ENCODE results near the gene MERTK. TPM values are rescaled to one million over a fixed set of nuclear protein-coding genes. Genes with fewer than 3 reads are reported as not detected.

MERTK gene
- total RNA-seq, 4 donors from 2014 or later = 10.6 to 36.6 (median 24.6) TPM

GRCh38 chr2:111941531-111941930 lies 43.1 kb downstream of the MERTK start:
- DNase-seq = no peak
- no peak overlapping the region for H3K4me3 ChIP-seq
- no peaks in the 10 kb centered on the region for H3K4me1 ChIP-seq
- no peaks in the 10 kb centered on the region for H3K27me3 ChIP-seq
- intact Hi-C loops (cut with DNase I; ENCODE audit: low total_unique reads) = no loop called here
- no peak for TF ChIP-seq POLR2A (IDR thresholded peaks at IDR 0.05)
- TF ChIP-seq CTCF (IDR thresholded peaks at IDR 0.05) = no peak
- H3K36me3 ChIP-seq = no peaks in the 10 kb centered on the region
- H3K27ac ChIP-seq = no peak overlapping the region
- H3K9me3 ChIP-seq = no peaks in the 10 kb centered on the region

GRCh38 chr2:111944531-111945210 lies 46.3 kb downstream of the MERTK start:
- TF ChIP-seq CTCF (IDR thresholded peaks at IDR 0.05) (no peak), POLR2A (IDR thresholded peaks at IDR 0.05) (no peak)

GRCh38 chr2:111945444-111946293 lies 47.3 kb downstream of the MERTK start:
- Histone ChIP-seq H3K4me1 (no peaks in the 10 kb centered on the region), H3K27me3 (no peaks in the 10 kb centered on the region), H3K36me3 (no peaks in the 10 kb centered on the region), H3K9me3 (no peaks in the 10 kb centered on the region), H3K4me3 (no peak overlapping the region), H3K27ac (peak overlapping the region; percentile 72)
- DNase-seq = no peak
- TF ChIP-seq POLR2A (IDR thresholded peaks at IDR 0.05) (no peak), CTCF (IDR thresholded peaks at IDR 0.05) (no peak)
- intact Hi-C loops (cut with DNase I; ENCODE audit: low total_unique reads) = no loop called here

More at GRCh38 chr2:111944531-111945210, 46.3 kb downstream of the MERTK start:
- Histone ChIP-seq H3K27me3 (no peaks in the 10 kb centered on the region), H3K4me3 (no peak overlapping the region), H3K4me1 (no peaks in the 10 kb centered on the region), H3K36me3 (no peaks in the 10 kb centered on the region), H3K9me3 (no peaks in the 10 kb centered on the region), H3K27ac (no peak overlapping the region)
- intact Hi-C loops (cut with DNase I; ENCODE audit: low total_unique reads) = no loop called here
- no peak for DNase-seq

GRCh38 chr2:111946294-111947114 lies 48.1 kb downstream of the MERTK start:
- intact Hi-C loops (cut with DNase I; ENCODE audit: low total_unique reads) = no loop called here

More at GRCh38 chr2:111946294-111947114, 48.1 kb downstream of the MERTK start:
- TF ChIP-seq CTCF (IDR thresholded peaks at IDR 0.05) (no peak), POLR2A (IDR thresholded peaks at IDR 0.05) (no peak)
- no peaks in the 10 kb centered on the region for H3K36me3 ChIP-seq
- no peaks in the 10 kb centered on the region for H3K4me1 ChIP-seq
- peak overlapping the region; percentile 72 for H3K27ac ChIP-seq
- H3K4me3 ChIP-seq = no peak overlapping the region
- H3K27me3 ChIP-seq = no peaks in the 10 kb centered on the region
- DNase-seq = peak in 1 of 2 donors; percentile 59
- H3K9me3 ChIP-seq = no peaks in the 10 kb centered on the region
